Measurements from ENCODE around the gene RPS25. TPM values are rescaled to one million over a fixed set of nuclear protein-coding genes. Genes with fewer than 3 reads are reported as not detected.

RPS25 gene
- total and polyA plus RNA-seq, 9 of the 15 experiments (the other 6 are each of a cell fraction or from before 2014, with no cell fraction given) = 1,553 to 5,486 (median 2,471) TPM

DNA sequence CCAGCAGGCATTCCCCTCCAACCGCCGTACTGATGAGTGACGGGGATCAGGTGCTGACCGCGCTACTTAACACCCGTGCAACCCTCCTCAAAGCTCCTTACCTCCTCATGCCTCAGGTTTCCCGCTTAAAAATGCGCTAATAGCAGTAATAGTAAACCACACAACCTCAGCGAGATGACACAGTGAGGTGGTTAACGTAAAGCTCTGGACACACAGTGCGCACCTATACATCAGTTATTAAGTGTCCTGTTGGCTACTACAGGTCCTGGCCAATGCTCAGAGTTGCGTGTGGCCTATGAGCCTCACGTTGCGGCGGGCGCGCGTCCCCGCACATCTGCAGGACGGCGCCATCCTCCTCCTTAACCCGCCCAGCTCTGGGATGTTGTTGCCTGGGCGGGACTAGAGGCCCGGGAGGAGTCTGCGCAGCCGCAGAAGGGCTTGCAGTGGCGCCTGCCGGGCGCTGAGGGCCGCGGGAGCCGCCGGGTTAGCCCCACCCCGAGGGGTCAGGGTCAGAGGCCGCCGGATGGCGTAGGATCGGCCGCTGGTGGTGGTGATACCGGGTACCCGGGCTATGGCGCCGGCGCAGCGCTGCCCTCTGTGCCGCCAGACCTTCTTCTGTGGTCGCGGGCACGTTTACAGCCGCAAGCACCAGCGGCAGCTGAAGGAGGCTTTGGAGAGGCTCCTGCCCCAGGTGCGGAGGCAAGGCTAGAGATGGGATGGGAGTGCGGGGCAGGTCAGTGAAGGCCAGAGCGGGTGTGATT is 20.3 kb downstream of the RPS25 start, which contains the start of gene CENATAC (continued):
- TF ChIP-seq, protein P1, sequence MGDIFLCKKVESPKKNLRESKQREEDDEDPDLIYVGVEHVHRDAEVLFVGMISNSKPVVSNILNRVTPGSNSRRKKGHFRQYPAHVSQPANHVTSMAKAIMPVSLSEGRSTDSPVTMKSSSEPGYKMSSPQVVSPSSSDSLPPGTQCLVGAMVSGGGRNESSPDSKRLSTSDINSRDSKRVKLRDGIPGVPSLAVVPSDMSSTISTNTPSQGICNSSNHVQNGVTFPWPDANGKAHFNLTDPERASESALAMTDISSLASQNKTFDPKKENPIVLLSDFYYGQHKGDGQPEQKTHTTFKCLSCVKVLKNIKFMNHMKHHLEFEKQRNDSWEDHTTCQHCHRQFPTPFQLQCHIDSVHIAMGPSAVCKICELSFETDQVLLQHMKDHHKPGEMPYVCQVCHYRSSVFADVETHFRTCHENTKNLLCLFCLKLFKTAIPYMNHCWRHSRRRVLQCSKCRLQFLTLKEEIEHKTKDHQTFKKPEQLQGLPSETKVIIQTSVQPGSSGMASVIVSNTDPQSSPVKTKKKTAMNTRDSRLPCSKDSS (IDR thresholded peaks at IDR 0.05; ENCODE audit: low read depth, partially characterized antibody) = no peak
- TF ChIP-seq XRCC4 (IDR thresholded peaks at IDR 0.05; ENCODE audit: extremely low read depth, insufficient read depth, insufficient read length) (no peak), RFX1 (IDR thresholded peaks at IDR 0.05) (no peak), RBFOX2 (IDR thresholded peaks at IDR 0.05; ENCODE audit: low read depth, low read length) (peak; percentile 90), TRIM28 (IDR thresholded peaks at IDR 0.05) (no peak), WHSC1 (IDR thresholded peaks at IDR 0.05; ENCODE audit: low read length) (no peak), MCM7 (IDR thresholded peaks at IDR 0.05) (no peak), SP2 (IDR thresholded peaks at IDR 0.05; ENCODE audit: extremely low read depth, low read depth, low read length, poor library complexity, severe bottlenecking) (no peak), NFYB (IDR thresholded peaks at IDR 0.05; ENCODE audit: extremely low read depth, insufficient read length) (no peak), MYNN (IDR thresholded peaks at IDR 0.05) (no peak; the same call in 1 of the 2 replicates), MYNN (CRISPR knock-in tag; IDR thresholded peaks at IDR 0.05) (no peak), CC2D1A (IDR thresholded peaks at IDR 0.05) (no peak), POLR2AphosphoS5 (IDR thresholded peaks at IDR 0.05; ENCODE audit: control insufficient read depth, insufficient read depth, low read depth, low read length) (peak; percentile 60; the same call in 1 of the 2 replicates)
- TF ChIP-seq, protein P2, sequence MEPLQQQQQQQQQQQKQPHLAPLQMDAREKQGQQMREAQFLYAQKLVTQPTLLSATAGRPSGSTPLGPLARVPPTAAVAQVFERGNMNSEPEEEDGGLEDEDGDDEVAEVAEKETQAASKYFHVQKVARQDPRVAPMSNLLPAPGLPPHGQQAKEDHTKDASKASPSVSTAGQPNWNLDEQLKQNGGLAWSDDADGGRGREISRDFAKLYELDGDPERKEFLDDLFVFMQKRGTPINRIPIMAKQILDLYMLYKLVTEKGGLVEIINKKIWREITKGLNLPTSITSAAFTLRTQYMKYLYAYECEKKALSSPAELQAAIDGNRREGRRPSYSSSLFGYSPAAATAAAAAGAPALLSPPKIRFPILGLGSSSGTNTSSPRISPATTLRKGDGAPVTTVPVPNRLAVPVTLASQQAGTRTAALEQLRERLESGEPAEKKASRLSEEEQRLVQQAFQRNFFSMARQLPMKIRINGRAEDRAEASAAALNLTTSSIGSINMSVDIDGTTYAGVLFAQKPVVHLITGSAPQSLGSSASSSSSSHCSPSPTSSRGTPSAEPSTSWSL (CRISPR knock-in tag; IDR thresholded peaks at IDR 0.05; ENCODE audit: borderline replicate concordance) = no peak
- TF ChIP-seq, protein P3, sequence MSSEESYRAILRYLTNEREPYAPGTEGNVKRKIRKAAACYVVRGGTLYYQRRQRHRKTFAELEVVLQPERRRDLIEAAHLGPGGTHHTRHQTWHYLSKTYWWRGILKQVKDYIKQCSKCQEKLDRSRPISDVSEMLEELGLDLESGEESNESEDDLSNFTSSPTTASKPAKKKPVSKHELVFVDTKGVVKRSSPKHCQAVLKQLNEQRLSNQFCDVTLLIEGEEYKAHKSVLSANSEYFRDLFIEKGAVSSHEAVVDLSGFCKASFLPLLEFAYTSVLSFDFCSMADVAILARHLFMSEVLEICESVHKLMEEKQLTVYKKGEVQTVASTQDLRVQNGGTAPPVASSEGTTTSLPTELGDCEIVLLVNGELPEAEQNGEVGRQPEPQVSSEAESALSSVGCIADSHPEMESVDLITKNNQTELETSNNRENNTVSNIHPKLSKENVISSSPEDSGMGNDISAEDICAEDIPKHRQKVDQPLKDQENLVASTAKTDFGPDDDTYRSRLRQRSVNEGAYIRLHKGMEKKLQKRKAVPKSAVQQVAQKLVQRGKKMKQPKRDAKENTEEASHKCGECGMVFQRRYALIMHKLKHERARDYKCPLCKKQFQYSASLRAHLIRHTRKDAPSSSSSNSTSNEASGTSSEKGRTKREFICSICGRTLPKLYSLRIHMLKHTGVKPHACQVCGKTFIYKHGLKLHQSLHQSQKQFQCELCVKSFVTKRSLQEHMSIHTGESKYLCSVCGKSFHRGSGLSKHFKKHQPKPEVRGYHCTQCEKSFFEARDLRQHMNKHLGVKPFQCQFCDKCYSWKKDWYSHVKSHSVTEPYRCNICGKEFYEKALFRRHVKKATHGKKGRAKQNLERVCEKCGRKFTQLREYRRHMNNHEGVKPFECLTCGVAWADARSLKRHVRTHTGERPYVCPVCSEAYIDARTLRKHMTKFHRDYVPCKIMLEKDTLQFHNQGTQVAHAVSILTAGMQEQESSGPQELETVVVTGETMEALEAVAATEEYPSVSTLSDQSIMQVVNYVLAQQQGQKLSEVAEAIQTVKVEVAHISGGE (CRISPR knock-in tag; IDR thresholded peaks at IDR 0.05) = peak in 1 of 3 experiments; percentile 41; a peak in 1 of 6 replicates
- TF ChIP-seq, protein P4, sequence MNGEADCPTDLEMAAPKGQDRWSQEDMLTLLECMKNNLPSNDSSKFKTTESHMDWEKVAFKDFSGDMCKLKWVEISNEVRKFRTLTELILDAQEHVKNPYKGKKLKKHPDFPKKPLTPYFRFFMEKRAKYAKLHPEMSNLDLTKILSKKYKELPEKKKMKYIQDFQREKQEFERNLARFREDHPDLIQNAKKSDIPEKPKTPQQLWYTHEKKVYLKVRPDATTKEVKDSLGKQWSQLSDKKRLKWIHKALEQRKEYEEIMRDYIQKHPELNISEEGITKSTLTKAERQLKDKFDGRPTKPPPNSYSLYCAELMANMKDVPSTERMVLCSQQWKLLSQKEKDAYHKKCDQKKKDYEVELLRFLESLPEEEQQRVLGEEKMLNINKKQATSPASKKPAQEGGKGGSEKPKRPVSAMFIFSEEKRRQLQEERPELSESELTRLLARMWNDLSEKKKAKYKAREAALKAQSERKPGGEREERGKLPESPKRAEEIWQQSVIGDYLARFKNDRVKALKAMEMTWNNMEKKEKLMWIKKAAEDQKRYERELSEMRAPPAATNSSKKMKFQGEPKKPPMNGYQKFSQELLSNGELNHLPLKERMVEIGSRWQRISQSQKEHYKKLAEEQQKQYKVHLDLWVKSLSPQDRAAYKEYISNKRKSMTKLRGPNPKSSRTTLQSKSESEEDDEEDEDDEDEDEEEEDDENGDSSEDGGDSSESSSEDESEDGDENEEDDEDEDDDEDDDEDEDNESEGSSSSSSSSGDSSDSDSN (IDR thresholded peaks at IDR 0.05; ENCODE audit: borderline replicate concordance in 1 of 2, low read depth in 2 of 2, low read length in 2 of 2) = 0 out of 4 replicates have a peak, but pooled peaks of 1 of the 2 experiments have one; percentile 36

All from K562 (cell line).